ENCODE measurements around the gene WNT11. TPM values are rescaled to one million over a fixed set of nuclear protein-coding genes. Genes with fewer than 3 reads are reported as not detected.

The WNT11 gene
- total RNA-seq, 1 experiment from 2014 or later: not detected

DNA sequence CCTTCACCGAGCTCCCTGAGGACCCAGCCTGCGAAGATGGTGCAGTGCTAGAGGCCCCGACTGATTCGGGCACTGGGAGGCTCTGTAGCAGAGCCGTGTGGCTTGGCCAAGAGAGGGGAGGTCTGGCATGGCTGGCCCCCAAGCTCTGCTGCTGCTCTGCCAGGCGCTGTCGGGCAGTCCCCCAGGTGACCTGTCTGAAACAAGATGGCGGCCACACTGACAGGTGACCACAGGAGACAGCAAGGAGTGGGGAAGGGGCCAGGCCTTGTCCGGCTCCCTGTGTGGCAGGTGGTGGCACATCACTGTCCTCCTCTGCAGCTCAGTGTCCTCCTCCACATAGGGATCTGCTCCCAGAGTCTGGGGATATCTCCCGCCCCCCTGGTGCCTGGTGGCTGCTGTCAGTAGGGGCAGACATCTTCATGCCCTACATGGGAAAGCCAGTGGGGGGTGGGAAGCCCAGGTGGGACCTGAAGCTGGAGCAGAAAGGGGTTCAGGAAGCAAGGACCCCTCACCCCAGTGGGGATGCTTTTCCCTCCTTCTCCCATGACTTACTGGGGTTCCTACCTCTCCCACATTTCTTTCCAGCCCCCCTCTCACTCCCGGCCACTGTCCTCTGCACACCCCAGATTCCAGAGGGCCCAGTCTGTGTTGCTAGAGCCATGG lies 40.1 kb upstream of the WNT11 start:
- Histone ChIP-seq H3K4me1 (ENCODE audit: insufficient read depth, low read length) (peaks cover 3% of the 10 kb centered on the region; the same call in 1 of the 2 replicates), H3K4ac (ENCODE audit: low read depth, low read length) (no peak overlapping the region), H3K23ac (ENCODE audit: insufficient read length, low read depth, low read length) (no peak overlapping the region), H2BK120ac (ENCODE audit: low read depth, low read length, poor library complexity, severe bottlenecking) (no peak overlapping the region), H3K4me2 (ENCODE audit: insufficient read depth, insufficient read length, low read length) (no peak overlapping the region), H3K79me2 (ENCODE audit: insufficient read depth, low read length) (no peaks in the 10 kb centered on the region), H3K23me2 (ENCODE audit: insufficient read length, low read depth, low read length, poor library complexity, severe bottlenecking) (no peaks in the 10 kb centered on the region), H3K56ac (ENCODE audit: insufficient read length, low read depth, low read length) (no peak overlapping the region), H3K14ac (ENCODE audit: insufficient read depth, low read length) (no peak overlapping the region), H2AFZ (ENCODE audit: low read length) (no peak overlapping the region), H2AK5ac (ENCODE audit: insufficient read length, low read length) (no peak overlapping the region), H4K5ac (ENCODE audit: insufficient read length, low read depth, low read length) (no peak overlapping the region), H3K18ac (ENCODE audit: insufficient read length, low read depth, low read length) (no peak overlapping the region), H3K27ac (ENCODE audit: insufficient read length, low read depth, low read length) (no peak overlapping the region), H4K91ac (ENCODE audit: insufficient read length, low read depth, low read length) (no peak overlapping the region), H4K8ac (replicated peaks; ENCODE audit: insufficient read length, low read depth, low read length) (no peak overlapping the region), H3K27me3 (ENCODE audit: insufficient read depth, low read length) (no peaks in the 10 kb centered on the region; the same call in 1 of the 2 replicates), H3K79me1 (ENCODE audit: insufficient read depth, low read depth, low read length, poor library complexity, severe bottlenecking) (no peaks in the 10 kb centered on the region), H4K20me1 (ENCODE audit: control insufficient read depth, insufficient read depth, insufficient read length) (no peaks in the 10 kb centered on the region), H2BK5ac (ENCODE audit: insufficient read length, low read length) (no peak overlapping the region), H2BK20ac (ENCODE audit: low read depth, low read length, poor library complexity, severe bottlenecking) (no peak overlapping the region), H2BK15ac (ENCODE audit: low read depth, low read length) (no peak overlapping the region), H3K9me3 (ENCODE audit: control insufficient read depth, low read depth, low read length) (no peaks in the 10 kb centered on the region), H2BK12ac (ENCODE audit: insufficient read length, low read depth, low read length) (no peak overlapping the region), H3K9ac (ENCODE audit: extremely low read depth, insufficient read length, low read length) (no peak overlapping the region), H3T11ph (ENCODE audit: low read length) (no peak overlapping the region)
- Mint-ChIP-seq H3K36me3 (ENCODE audit: insufficient read depth in 1 of 3, low read depth in 3 of 3) (no peaks in the 10 kb centered on the region; a peak in 1 of 7 replicates), H3K4me1 (peaks cover 19% of the 10 kb centered on the region in 2 experiments), H3K27ac (no peak overlapping the region), H3K27me3 (ENCODE audit: low read depth) (peaks cover 34% of the 10 kb centered on the region), H3K4me3 (no peak overlapping the region), H3K9me3 (peaks cover 0 to 3% of the 10 kb centered on the region in 2 experiments; a peak in 1 of 5 replicates)
- TF ChIP-seq, protein P1, sequence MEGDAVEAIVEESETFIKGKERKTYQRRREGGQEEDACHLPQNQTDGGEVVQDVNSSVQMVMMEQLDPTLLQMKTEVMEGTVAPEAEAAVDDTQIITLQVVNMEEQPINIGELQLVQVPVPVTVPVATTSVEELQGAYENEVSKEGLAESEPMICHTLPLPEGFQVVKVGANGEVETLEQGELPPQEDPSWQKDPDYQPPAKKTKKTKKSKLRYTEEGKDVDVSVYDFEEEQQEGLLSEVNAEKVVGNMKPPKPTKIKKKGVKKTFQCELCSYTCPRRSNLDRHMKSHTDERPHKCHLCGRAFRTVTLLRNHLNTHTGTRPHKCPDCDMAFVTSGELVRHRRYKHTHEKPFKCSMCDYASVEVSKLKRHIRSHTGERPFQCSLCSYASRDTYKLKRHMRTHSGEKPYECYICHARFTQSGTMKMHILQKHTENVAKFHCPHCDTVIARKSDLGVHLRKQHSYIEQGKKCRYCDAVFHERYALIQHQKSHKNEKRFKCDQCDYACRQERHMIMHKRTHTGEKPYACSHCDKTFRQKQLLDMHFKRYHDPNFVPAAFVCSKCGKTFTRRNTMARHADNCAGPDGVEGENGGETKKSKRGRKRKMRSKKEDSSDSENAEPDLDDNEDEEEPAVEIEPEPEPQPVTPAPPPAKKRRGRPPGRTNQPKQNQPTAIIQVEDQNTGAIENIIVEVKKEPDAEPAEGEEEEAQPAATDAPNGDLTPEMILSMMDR (conservative IDR thresholded peaks at IDR 0.05): no peak
- no peak for DNase-seq
- no CpG with 5 or more reads among the region's 11 CpGs for WGBS (ENCODE audit: extremely low coverage, insufficient read length, low lambda C conversion rate)
